Activated B cell treated with CpG ODN at 0.5 μM for 24 hours (primary cell): Measurements from ENCODE around the gene PEX11A. TPM values are rescaled to one million over a fixed set of nuclear protein-coding genes. Genes with fewer than 3 reads are reported as not detected.

Experiments used
- ATAC-seq: fragments of 200-7000 bp; cut with Tn5 transposase; one replicate; pipeline ENCODE4 v1.10.0; 2021; ENCODE audit warnings: low read depth, mild to moderate bottlenecking, moderate library complexity
- CTCF ChIA-PET: fragments of 350-600 bp; sonication (Branson Sonifier 250); formaldehyde crosslinking; loops from one replicate; lab custom pipeline; 2021; ENCODE audit warnings: antibody characterized with exemption; lab: Charles Lee
- POLR2A ChIA-PET: fragments of 350-600 bp; sonication (Branson Sonifier 250); formaldehyde crosslinking; loops from one replicate; lab custom pipeline; 2021; ENCODE audit warnings: antibody characterized with exemption; lab: Charles Lee
- DNase-seq: peaks from one replicate; pipeline ENCODE4 v3.0.0; 2022
- H3K27ac Mint-ChIP-seq: one replicate; pipeline ENCODE4 v1.8.0; 2020; ENCODE audit warnings: mixed read lengths
- H3K27me3 Mint-ChIP-seq: one replicate; pipeline ENCODE4 v1.8.0; 2021; ENCODE audit warnings: mixed read lengths
- H3K36me3 Mint-ChIP-seq: one replicate; pipeline ENCODE4 v1.8.0; 2021; ENCODE audit warnings: low read depth, mixed read lengths
- H3K4me1 Mint-ChIP-seq: one replicate; pipeline ENCODE4 v1.8.0; 2021; ENCODE audit warnings: mixed read lengths
- H3K4me3 Mint-ChIP-seq: one replicate; pipeline ENCODE4 v1.8.0; 2020; ENCODE audit warnings: mild to moderate bottlenecking, mixed read lengths
- H3K9me3 Mint-ChIP-seq: one replicate; pipeline ENCODE4 v1.8.0; 2020; ENCODE audit warnings: mixed read lengths
- CTCF ChIP-seq: fragments of 200-600 bp; IDR thresholded peaks from one replicate; pipeline ENCODE4 v1.8.0; 2022; ENCODE audit warnings: antibody characterized with exemption, mild to moderate bottlenecking
- intact Hi-C: fragments of 100-400 bp; cut with micrococcal nuclease; formaldehyde crosslinking; loops from one replicate; pipeline ENCODE4 v1.15.1; 2024
- total RNA-seq: library from RNA; stranded (reverse); gene quantifications from 2 replicates; pipeline ENCODE4 v1.2.3, GENCODE V29; 2022

The PEX11A gene
- total RNA-seq, 1 donor from 2014 or later, result 0.84 TPM

GRCh38 chr15:89672221-89673164, 18.1 kb downstream of the PEX11A start:
- H3K9me3 Mint-ChIP-seq, result no peaks in the 10 kb centered on the region
- DNase-seq (no peak), ATAC-seq (no peak)
- no peaks in the 10 kb centered on the region for H3K4me1 Mint-ChIP-seq
- peaks cover 6% of the 10 kb centered on the region for H3K27me3 Mint-ChIP-seq
- H3K4me3 Mint-ChIP-seq, result no peak overlapping the region
- H3K27ac Mint-ChIP-seq, result no peak overlapping the region
- intact Hi-C loops, result no loop called here
- ChIA-PET POLR2A (no interaction called here), CTCF (no interaction called here)
- no peak for TF ChIP-seq CTCF
- no peaks in the 10 kb centered on the region for H3K36me3 Mint-ChIP-seq

- intact Hi-C loops, result no loop called here
- Mint-ChIP-seq H3K9me3 (no peaks in the 10 kb centered on the region), H3K4me1 (no peaks in the 10 kb centered on the region), H3K4me3 (no peak overlapping the region), H3K36me3 (no peaks in the 10 kb centered on the region), H3K27ac (no peak overlapping the region), H3K27me3 (peaks cover 7% of the 10 kb centered on the region)
- DNase-seq (no peak), ATAC-seq (no peak)
- POLR2A ChIA-PET, result no interaction called here
- CTCF ChIA-PET, result no interaction called here
- TF ChIP-seq CTCF, result no peak
Observed at GRCh38 chr15:89671687-89672086, 18.9 kb downstream of the PEX11A start.

- TF ChIP-seq CTCF, result no peak
- no peak overlapping the region for H3K27ac Mint-ChIP-seq
- H3K4me3 Mint-ChIP-seq, result no peak overlapping the region
- intact Hi-C loops, result no loop called here
- ATAC-seq (no peak), DNase-seq (no peak)
- H3K4me1 Mint-ChIP-seq, result no peaks in the 10 kb centered on the region
- H3K27me3 Mint-ChIP-seq, result peaks cover 12% of the 10 kb centered on the region
- no peaks in the 10 kb centered on the region for H3K9me3 Mint-ChIP-seq
- ChIA-PET POLR2A (no interaction called here), CTCF (no interaction called here)
- no peaks in the 10 kb centered on the region for H3K36me3 Mint-ChIP-seq
Observed at GRCh38 chr15:89670971-89671560, 19.5 kb downstream of the PEX11A start.

GRCh38 chr15:89669941-89670340, 20.6 kb downstream of the PEX11A start:
- H3K4me3 Mint-ChIP-seq, result no peak overlapping the region
- TF ChIP-seq CTCF, result no peak
- H3K36me3 Mint-ChIP-seq, result no peaks in the 10 kb centered on the region
- no peaks in the 10 kb centered on the region for H3K4me1 Mint-ChIP-seq
- H3K27ac Mint-ChIP-seq, result no peak overlapping the region
- CTCF ChIA-PET, result no interaction called here
- H3K9me3 Mint-ChIP-seq, result no peaks in the 10 kb centered on the region
- ATAC-seq (no peak), DNase-seq (no peak)
- POLR2A ChIA-PET, result no interaction called here
- H3K27me3 Mint-ChIP-seq, result peaks cover 13% of the 10 kb centered on the region
- intact Hi-C loops, result no loop called here

GRCh38 chr15:89669309-89669865, 21.2 kb downstream of the PEX11A start:
- H3K4me3 Mint-ChIP-seq, result no peak overlapping the region
- H3K4me1 Mint-ChIP-seq, result no peaks in the 10 kb centered on the region
- DNase-seq, result no peak
- intact Hi-C loops, result no loop called here
- H3K9me3 Mint-ChIP-seq, result no peaks in the 10 kb centered on the region
- no peak overlapping the region for H3K27ac Mint-ChIP-seq
- H3K36me3 Mint-ChIP-seq, result no peaks in the 10 kb centered on the region
- peaks cover 19% of the 10 kb centered on the region for H3K27me3 Mint-ChIP-seq
- CTCF ChIA-PET, result no interaction called here
- ATAC-seq, result no peak
- POLR2A ChIA-PET, result no interaction called here
- TF ChIP-seq CTCF, result no peak
